DMS 273 treated with DMSO at 0.1 percent for 48 hours (cell line): ENCODE measurements around the gene CXCR5.

Experiments used
- DNase-seq: peaks from one replicate; lab custom pipeline; 2025; lab: John Stamatoyannopoulos, UW

Gene CXCR5

DNA sequence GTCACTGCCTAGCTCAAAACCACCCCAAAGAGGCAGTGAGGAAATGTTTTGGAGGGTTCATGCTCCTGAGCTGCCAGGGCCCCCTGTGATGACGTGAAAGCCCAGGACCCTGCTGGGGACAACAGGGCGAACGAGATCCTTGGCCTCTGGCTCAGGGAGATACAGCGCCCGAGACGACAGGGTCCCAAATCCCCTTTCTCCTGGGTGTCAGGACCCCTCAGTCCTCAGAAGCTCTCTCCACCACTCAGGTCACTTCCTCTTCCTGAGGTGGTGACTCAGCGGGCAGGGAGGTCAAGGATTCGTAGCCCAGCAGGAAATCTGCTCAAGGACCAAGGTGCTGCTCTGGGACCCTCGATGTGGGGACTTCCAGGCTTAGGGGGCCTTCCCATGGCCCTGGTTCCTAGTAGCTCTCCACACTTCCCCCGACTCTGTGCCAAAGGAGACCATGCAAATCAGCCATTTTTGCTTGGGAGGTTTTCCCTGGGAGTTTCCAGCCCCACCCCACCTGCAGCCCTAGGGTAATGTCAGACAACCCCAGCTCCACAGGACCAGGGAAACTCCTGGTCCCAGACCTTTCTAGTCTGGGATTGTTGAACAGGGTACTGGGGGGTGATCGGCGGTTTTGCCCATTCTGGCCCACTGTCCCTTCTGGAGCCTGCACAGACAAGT is 29.2 kb downstream of the CXCR5 start:
- DNase-seq: no peak

DNA sequence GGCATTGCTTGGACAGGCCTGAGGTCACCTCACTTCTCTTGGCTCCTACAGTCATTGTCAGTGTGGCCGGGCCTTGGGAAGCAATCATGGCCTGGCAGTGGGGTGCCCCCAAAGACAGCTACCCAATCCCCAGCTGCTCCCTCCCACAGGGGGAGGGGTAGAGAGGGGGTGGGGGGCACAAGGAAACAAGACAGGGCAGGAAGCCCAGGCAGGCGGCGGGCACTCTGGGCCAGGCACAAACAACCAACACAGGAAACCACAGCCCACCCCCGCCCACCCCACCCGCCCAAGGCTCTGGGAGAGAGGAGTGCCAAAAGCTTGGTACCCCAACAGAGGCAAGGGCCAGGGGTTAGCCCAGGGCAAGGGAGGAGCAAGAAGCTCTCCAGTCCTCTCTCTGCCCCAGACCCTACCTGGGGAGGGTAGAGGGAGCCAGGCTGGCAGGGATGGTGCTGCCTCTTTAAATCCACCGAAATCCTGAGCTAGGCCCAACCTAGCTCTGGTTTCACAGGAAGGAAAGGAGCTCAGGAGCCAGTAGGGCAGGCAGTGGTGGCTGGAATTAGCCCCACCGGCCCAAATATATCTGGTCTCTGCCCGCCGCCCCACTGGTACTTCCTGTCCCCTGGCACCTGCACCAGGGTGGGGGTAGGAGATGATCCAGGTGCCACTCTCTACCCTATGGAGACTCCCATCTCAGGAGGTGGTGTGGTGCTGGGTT is 29.9 kb downstream of the CXCR5 start:
- no peak for DNase-seq

GRCh38 chr11:118914178-118914918 is 30.7 kb downstream of the CXCR5 start:
- no peak for DNase-seq

DNA sequence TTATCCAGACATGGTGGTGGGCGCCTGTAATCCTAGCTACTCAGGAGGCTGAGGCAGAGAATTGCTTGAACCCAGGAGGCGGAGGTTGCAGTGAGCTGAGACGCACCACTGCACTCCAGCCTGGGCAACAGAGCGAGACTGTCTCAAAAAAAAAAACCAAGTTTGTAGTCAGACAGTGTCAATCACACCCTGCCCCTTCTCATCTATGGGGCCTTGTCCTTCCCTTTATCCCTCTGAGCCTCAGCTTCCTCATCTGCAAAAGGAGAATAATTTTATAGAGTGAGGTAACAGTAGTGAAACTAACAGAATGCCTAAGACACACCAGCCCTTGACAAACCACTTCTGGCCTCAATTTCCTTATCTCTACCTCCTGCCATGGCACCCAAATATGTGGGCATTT is 31.3 kb downstream of the CXCR5 start:
- no peak for DNase-seq

- DNase-seq: no peak
Observed at GRCh38 chr11:118915396-118915795, 31.7 kb downstream of the CXCR5 start.

DNA sequence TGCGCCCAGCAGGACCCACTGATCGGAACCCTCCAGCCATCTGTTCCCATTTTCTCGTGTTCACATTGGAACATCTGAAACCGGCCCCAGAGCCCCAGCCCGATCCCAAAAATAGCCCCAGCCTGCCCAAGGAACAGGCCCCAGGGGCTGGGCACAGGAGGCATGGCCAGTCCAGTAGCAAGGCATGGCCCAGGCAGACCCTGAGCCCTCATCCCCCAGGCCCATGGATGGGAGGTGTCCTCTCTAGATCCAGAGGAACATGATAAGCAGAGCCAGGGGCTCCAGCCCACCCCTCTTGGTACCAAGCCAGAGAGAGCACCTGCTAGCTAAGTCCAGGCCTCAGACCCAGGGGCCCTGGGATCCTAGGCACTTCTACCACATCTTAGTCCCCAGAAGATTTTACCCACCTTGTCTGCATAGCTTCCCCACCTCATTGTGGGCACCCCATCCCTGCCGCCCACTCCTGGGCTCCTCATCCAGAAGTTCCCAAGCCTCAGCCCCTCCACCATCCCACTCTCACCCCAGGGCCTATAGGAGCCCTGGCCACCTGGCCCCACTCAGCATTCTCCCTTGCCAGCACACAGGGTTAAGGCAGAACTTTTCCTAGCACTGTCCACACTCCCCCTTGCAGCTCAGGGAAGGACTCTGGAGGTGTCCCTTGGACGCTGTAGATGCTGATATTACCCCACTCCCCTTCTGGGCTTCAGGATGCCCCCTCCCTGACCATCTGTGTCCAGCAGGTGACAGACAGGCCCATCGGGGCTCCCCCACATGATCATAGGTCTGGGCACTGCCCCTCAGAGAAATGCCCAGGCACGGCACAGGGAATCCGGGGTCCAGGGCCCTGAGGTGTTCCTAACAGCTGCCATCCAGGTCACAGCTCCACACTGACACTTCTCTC is 32.5 kb downstream of the CXCR5 start:
- DNase-seq: peak; percentile 22

GRCh38 chr11:118916842-118917388 is 33.2 kb downstream of the CXCR5 start:
- no peak for DNase-seq

DNA sequence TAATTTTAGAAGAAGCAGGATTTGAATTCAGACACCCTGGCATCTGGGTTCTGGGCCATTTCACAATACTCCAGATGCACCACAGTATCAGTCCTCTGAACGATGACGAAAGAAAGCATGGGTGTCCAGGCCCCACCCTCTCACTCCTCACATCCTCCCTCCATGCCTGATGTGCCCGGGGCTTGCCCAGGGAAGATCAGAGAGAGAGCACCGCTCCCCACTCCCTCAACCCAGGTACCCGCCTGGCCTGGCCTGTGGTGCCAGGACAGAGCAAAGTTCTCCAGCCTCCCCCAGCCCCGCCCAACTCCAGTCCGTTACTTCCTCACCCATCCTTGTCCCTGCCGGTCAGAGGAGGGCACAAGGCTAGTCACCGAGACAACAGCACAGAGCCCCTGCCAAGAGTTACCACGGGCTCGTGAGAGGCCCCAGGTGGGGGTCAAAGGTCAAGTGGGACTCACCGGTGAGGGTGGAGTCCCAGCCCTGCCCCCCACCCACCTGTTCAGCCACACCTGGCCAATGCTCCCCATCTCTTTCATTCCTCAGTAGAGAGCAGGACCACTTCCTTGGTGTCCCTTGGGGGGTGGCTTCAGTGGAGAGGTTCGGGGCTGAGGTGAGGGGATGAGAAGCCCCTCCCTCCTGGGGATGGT is 33.9 kb downstream of the CXCR5 start:
- DNase-seq: no peak

- DNase-seq: no peak
Observed at GRCh38 chr11:118918128-118918685, 34.5 kb downstream of the CXCR5 start.

DNA sequence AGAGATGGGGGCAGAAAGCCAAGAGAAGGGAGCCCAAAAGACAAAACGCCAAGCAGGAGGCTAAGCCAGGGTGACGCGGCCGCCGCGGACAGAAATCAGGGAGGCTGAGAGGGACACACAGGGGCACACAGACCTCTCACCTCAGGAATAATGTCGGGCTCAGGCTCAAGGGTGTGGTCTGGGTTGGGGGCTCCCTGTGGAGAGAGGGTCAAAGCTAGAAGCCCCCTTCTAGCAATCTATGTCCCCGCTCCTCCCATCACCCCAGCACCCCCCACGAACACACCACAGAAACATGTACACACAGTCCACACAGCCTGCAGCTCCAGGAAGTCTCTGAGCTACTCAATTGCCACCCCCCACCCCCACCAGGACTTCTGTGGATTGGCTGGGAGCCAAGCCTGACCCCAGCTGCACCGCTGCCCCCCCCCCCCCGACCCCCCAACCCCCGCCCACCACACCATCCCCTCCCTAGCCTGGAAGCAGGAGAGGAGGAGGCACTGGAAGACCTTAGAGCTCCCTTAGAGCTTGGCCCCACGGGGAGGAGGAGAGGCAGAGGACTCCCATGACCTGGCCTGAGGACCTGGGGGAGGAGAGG is 35.1 kb downstream of the CXCR5 start:
- no peak for DNase-seq

DNA sequence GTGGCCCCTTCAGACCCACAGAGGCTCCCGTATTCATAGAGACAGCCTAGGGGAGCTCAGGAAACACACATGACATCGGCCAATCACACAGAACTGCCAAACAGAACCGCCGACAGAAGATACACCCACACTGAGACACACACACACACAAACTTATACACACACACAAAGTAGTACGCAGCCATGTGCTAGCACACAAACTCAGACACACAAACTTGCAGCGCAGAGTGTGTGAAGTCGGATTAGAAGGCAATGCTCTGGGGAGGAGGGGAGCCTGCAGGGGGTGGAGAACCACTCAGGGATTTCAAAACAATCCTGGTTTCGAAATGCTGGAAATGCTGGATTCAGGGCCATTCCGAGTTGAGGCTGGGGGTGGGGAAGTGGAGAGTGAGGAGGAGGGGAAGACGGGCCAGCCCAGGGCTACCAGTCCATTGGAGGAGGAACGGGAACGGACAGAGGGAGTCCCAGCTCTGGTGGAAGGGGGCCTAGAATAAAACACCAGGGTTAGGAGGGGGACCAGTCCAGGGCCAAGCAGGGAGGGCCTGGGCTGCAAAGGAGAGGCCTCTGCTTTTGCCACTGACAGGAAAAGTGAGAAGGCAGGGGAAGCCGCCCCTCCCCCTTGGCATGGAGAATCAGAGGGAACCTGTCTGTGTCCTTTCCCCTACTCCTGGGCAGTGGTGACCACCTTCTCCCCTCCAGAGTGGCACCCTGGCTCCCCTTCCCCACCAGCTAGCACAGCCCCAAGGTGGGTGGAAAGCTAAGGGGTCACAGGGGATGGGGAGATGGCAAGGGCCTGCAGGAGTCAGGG is 37.6 kb downstream of the CXCR5 start:
- no peak for DNase-seq

- DNase-seq: no peak
Observed at GRCh38 chr11:118921929-118922744, 38.4 kb downstream of the CXCR5 start.

GRCh38 chr11:118922745-118923627 is 39.3 kb downstream of the CXCR5 start:
- DNase-seq: no peak

- no peak for DNase-seq
Observed at GRCh38 chr11:118923721-118924587, 40.3 kb downstream of the CXCR5 start.

GRCh38 chr11:118924591-118925585 is 41.2 kb downstream of the CXCR5 start:
- no peak for DNase-seq
